ENCODE results near the gene SHROOM3.

SHROOM3 gene

DNA sequence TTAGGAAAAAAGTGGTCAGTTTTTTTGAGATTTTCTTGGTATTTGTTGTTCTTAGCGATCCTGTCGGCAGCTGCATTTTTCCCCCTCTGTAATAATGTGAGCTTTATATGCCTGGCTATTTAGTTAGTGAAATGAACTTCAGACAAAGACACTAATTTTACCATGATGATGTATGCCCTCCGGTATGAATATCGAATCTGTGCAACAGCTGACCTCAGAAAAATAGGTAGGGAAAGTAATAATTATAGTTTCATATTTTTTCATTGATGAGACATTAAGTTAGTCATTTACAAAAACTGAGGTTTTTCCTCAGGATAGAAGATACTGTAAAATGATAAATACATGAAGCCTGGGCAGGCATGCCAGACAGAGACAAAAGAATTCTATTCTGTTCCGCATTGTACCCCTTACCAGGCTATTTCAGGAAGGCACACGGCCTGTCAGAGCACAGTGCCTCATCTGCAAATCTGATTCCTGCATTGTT is 155.8 kb downstream of the SHROOM3 start:
- TF ChIP-seq POLR2A (IDR thresholded peaks at IDR 0.05; ENCODE audit: extremely low read depth, insufficient read length) (no peak), CTCF (IDR thresholded peaks at IDR 0.05; ENCODE audit: low read depth, low read length) (no peak), MAX (IDR thresholded peaks at IDR 0.05; ENCODE audit: low read depth, low read length) (no peak), MYC (IDR thresholded peaks at IDR 0.05; ENCODE audit: low read depth, low read length) (no peak)
- no peak overlapping the region for H3K4me3 ChIP-seq (ENCODE audit: low read depth, low read length)
- no peak for DNase-seq (ENCODE audit: low read depth)

DNA sequence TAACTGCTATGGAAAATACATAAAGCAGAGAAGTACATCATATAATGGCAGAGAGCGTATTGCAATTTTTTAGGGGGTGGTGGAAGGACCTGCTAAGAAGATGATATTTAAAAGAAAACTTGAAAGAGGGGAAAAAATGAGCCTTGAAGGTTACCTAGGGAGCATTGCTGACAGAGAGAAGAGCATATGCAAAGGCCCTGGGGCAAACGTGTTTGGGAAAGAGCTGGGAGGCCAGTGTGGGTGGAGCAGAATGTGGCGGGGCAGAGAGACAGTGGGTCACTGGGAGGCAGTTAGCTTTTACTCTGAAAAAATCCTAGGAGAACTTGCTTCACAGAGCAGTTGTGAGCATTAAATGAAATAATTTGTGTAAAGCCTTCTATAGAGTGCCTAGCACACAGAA is 157.0 kb downstream of the SHROOM3 start:
- H3K4me3 ChIP-seq (ENCODE audit: low read depth, low read length) = no peak overlapping the region
- no peak for TF ChIP-seq MAX (IDR thresholded peaks at IDR 0.05; ENCODE audit: low read depth, low read length)
- TF ChIP-seq POLR2A (IDR thresholded peaks at IDR 0.05; ENCODE audit: extremely low read depth, insufficient read length) = no peak
- TF ChIP-seq MYC (IDR thresholded peaks at IDR 0.05; ENCODE audit: low read depth, low read length) = no peak
- no peak for TF ChIP-seq CTCF (IDR thresholded peaks at IDR 0.05; ENCODE audit: low read depth, low read length)
- no peak for DNase-seq (ENCODE audit: low read depth)

DNA sequence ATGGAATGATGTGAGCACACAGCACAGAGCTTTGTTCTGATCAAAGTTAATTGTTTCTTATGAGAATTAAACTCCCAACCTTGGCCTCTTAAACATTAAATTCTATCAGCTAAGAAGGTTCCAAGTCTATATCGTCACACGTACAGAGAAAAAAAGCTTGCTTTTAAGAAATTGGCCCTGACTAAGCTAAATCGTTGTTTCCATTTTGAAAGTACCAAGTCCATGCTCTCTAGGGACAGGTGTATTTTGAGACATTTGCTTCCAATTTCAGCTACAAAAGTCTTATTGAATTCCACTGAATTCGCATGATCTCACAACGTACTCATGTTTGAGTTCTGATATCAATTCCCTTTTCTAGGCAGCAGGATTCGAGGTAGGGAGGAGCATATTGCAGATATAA is 157.4 kb downstream of the SHROOM3 start:
- DNase-seq (ENCODE audit: low read depth) = no peak
- no peak overlapping the region for H3K4me3 ChIP-seq (ENCODE audit: low read depth, low read length)
- TF ChIP-seq MYC (IDR thresholded peaks at IDR 0.05; ENCODE audit: low read depth, low read length) (no peak), MAX (IDR thresholded peaks at IDR 0.05; ENCODE audit: low read depth, low read length) (no peak), POLR2A (IDR thresholded peaks at IDR 0.05; ENCODE audit: extremely low read depth, insufficient read length) (no peak), CTCF (IDR thresholded peaks at IDR 0.05; ENCODE audit: low read depth, low read length) (no peak)

DNA sequence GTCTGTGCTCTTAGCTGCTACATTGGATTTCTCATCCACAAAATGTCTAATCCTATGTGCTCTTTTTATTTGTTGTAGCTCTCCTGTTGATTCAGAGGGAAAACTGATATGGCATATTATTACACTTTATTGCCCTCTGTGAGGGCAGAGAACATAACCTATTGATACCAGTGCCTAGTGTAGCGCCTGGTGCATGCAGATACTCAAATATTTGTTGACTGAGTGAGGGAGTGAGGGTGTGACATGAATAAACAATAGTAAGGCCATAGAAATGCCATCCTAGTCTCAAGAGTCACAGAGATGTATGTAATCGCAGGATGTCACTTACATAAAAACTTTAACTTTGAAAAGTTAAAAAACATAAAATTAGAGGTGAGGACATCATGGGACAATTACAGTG is 159.1 kb downstream of the SHROOM3 start:
- TF ChIP-seq MYC (IDR thresholded peaks at IDR 0.05; ENCODE audit: low read depth, low read length) (no peak), MAX (IDR thresholded peaks at IDR 0.05; ENCODE audit: low read depth, low read length) (no peak), CTCF (IDR thresholded peaks at IDR 0.05; ENCODE audit: low read depth, low read length) (no peak), POLR2A (IDR thresholded peaks at IDR 0.05; ENCODE audit: extremely low read depth, insufficient read length) (no peak)
- no peak for DNase-seq (ENCODE audit: low read depth)
- H3K4me3 ChIP-seq (ENCODE audit: low read depth, low read length) = no peak overlapping the region

DNA sequence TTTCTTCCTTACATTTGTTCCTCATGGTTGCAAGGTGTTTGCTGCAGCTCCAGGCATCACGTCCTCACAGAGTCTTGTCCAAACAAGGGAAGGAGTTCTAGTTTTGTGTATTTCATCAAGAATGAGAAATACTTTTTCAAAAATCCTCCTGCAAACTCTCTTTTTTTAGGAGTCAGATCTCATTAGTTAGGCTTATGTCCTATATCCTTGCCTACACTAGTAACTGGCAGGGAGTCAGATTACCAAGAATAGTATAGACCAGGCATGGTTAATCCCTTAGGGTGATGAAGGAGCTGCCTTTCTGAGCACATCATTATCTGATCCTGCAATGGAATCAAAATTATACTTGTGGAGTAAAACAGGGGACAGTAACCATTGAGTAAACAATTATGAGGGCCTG is 160.4 kb downstream of the SHROOM3 start:
- no peak for DNase-seq (ENCODE audit: low read depth)
- TF ChIP-seq MYC (IDR thresholded peaks at IDR 0.05; ENCODE audit: low read depth, low read length) = no peak
- H3K4me3 ChIP-seq (ENCODE audit: low read depth, low read length) = no peak overlapping the region

DNA sequence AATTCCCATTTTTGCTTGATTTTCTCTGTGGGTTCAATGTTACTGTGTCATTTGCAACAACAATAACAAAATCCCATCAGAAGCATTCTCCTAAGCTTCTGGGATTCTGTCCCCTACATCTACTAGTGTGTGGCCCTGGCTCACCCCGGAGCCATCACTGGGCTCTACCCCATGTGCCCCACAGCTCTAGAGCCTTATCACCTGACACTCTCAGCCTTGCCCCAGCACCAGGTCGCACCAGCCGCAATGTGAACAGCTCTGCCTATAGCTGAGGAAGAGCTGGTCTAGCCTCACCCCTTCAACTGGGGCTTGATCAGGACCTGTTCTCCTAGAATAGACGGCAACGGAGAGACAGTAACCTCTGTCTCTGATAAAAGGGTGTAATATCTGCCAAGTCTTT is 161.7 kb downstream of the SHROOM3 start:
- no peak overlapping the region for H3K4me3 ChIP-seq (ENCODE audit: low read depth, low read length)
- DNase-seq (ENCODE audit: low read depth) = no peak
- TF ChIP-seq MAX (IDR thresholded peaks at IDR 0.05; ENCODE audit: low read depth, low read length) = no peak
- TF ChIP-seq CTCF (IDR thresholded peaks at IDR 0.05; ENCODE audit: low read depth, low read length) = no peak
- no peak for TF ChIP-seq POLR2A (IDR thresholded peaks at IDR 0.05; ENCODE audit: extremely low read depth, insufficient read length)
- no peak for TF ChIP-seq MYC (IDR thresholded peaks at IDR 0.05; ENCODE audit: low read depth, low read length)

Measured in NB4 (cell line).